KOPT-K1 (cell line): ENCODE data around the gene CH25H.
"Not testable (repeated sequence)": the region's sequence is repeated elsewhere in the genome, so short reads cannot be mapped to it uniquely, and the experiment has no call there.

Experiments used
- H3K27ac ChIP-seq: fragments of 200-600 bp; sonication (generic); 2 replicates; pipeline ENCODE4 v1.5.1; 2016; ENCODE audit warnings: antibody characterized with exemption, mild to moderate bottlenecking, low read depth, low read length; ENCODE audit not compliant: poor library complexity, severe bottlenecking
- H3K36me3 ChIP-seq: fragments of 200-600 bp; sonication (generic); 2 replicates; pipeline ENCODE4 v1.5.1; 2017; ENCODE audit warnings: antibody characterized with exemption, mild to moderate bottlenecking, low read length, moderate library complexity; ENCODE audit not compliant: insufficient read depth
- H3K9me3 ChIP-seq: fragments of 200-600 bp; sonication (generic); 2 replicates; pipeline ENCODE4 v1.5.1; 2017; ENCODE audit warnings: antibody characterized with exemption, low read length, mild to moderate bottlenecking; ENCODE audit not compliant: insufficient read depth, poor library complexity, severe bottlenecking

Gene CH25H

DNA sequence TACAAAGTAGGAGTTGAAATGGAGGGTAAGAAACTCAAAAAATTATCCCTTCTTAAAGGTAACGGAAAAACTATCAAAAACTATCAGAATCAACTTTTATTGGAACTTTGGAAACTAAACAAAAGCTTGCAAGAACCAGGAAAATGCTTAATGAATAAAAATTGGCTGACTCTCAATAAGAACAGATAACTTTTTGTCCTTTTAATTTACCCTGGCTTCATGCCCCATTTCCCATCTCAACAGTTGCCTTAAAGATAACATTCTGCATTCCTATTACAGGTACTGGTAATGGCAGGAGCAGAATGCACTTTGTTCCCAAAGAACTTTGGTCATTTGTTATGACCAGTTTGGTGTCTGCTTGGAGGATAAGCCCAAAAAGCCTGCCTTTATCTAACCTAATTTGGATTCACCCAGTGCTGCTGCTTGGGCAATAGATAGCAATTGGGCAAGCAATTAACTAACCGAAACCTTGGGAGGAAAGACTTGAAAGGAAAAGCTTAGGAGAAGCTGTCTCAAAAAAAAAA, 17.8 kb downstream of the CH25H start:
- H3K27ac ChIP-seq = no peak overlapping the region
- no peaks in the 10 kb centered on the region for H3K9me3 ChIP-seq
- no peaks in the 10 kb centered on the region for H3K36me3 ChIP-seq

DNA sequence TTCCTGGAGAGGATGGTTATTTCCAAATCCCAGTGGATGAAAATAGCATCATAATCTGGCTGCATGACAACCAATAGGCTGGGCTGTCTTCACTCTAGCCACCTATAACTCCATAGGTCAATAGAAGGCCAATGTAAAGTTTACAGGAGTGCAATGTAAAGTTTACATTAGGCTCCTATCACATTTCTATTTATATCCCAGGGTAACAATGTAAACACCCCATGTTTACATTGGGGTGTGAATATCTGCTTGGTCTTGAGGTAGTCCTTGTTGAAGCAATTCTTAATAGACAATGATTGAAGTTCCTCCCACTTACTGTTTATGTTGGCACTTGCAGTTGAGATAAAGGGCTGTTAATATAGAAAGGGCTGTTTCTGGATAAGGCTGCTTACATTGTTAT, 21.5 kb downstream of the CH25H start:
- no peaks in the 10 kb centered on the region for H3K36me3 ChIP-seq
- no peaks in the 10 kb centered on the region for H3K9me3 ChIP-seq
- no peak overlapping the region for H3K27ac ChIP-seq

DNA sequence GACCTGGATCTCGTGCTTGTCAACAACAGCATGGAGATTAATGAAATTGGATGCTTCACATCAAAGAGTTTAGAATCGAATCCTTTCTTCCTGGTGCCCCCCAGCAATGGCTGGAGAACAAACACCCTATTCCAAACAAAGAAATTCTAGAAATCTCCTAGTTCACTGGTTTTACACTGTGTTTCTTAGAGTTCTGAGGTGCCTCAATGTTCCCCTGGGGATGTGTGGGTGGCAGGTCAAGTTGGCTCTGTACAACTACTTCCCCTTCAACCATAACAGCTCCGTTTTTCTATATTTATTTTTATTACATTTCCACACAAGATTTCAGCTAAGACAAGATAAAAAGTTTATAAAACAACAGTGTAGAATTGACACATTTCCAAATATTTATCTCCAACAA, 22.5 kb downstream of the CH25H start:
- Histone ChIP-seq H3K9me3 (no peaks in the 10 kb centered on the region), H3K27ac (no peak overlapping the region), H3K36me3 (no peaks in the 10 kb centered on the region)

DNA sequence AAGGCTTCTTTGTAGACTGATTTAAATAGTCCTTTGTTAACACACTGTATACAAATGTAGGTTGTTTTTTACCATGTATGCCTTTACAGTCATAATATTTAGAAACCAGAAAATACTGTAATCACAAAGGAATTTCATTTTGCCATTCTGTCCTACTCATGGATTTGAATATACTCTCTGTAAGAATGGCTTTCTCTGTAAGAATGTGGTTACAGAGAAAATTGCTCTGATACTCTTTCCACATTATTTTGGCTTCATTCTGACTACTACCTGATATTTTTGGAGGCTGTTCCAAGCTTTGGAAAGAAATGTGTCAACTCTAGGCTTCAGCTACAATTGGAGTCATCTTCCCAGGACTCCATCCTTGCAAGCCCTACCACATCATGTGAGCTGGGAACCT, 23.5 kb downstream of the CH25H start:
- Histone ChIP-seq H3K27ac (no peak overlapping the region), H3K9me3 (no peaks in the 10 kb centered on the region), H3K36me3 (no peaks in the 10 kb centered on the region)

DNA sequence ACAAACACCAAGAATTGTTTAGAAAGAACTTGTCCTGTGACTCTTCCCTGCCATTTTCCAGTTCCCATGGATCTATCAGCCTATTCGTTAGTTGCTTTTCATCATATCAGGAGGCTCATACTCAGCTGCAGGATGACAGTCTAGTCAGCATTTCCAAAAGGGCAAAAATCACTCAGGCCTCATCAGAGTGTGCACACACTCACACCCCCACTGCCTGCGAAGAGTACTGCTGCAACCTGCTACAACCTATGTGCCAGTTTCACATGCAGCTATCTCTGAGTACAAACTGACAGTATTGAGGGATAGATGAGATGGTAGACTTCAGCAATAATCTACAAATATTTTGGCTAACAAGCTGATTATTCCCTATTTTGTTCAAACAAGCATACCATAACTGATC, 24.2 kb downstream of the CH25H start:
- no peak overlapping the region for H3K27ac ChIP-seq
- no peaks in the 10 kb centered on the region for H3K36me3 ChIP-seq
- no peaks in the 10 kb centered on the region for H3K9me3 ChIP-seq

DNA sequence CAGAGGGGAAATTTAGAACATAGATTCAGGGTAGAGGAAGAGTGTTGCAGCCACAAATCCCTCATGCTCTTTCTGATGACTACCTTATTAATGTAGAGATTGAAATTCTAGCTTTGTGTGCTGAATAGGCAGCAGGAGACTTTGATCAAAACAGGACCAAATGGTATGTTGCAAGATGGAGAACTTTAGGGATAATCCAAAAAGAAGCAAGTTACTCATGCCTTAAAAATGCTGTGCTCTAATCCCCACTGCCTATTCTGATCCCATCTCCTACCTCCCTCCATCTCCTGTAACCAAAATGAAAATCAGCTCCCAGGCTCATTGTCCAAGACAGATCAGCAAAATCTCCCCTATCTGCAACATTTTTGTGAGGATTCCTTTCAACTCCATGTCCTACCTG, 31.3 kb downstream of the CH25H start:
- Histone ChIP-seq H3K9me3 (no peaks in the 10 kb centered on the region), H3K27ac (no peak overlapping the region), H3K36me3 (no peaks in the 10 kb centered on the region)

DNA sequence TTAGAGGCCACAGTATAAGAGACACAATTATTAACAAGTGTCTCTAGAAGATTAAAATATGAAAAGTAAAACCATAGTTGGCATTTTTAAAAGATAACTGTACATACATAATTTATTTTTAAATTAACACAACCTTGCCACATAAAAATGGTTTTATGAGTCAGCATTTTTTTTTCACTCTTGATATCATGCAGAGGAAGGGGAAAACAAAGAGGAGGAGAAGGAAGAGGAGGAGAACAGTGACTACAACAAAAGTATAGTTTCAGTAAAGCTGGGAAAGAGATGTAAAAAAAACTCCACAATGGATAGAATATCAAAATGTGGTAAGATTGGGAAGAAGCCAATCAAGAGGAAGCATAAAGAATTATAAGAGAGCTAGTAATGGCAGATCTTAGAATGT, 34.0 kb downstream of the CH25H start:
- Histone ChIP-seq H3K27ac (no peak overlapping the region), H3K36me3 (no peaks in the 10 kb centered on the region), H3K9me3 (no peaks in the 10 kb centered on the region)

DNA sequence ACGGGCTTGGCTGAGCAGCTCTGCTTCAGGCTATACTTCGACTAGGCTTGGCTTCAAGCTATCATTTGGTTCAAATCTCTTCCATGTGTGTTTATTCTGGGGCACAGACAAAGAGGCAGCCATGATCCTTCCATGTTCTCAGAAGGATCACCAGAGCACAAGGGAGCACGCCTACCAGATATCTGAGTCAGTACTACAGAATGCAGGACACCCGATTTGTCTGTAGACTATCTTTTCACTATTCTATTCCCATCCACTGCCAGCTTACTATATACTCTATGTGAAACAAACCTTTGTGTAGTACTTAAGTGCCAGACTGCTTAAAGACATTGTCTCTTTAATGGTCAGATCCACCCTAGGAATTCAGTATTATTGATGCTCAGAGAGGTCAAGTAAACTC, 35.1 kb downstream of the CH25H start:
- Histone ChIP-seq H3K27ac (no peak overlapping the region), H3K9me3 (no peaks in the 10 kb centered on the region), H3K36me3 (no peaks in the 10 kb centered on the region)

DNA sequence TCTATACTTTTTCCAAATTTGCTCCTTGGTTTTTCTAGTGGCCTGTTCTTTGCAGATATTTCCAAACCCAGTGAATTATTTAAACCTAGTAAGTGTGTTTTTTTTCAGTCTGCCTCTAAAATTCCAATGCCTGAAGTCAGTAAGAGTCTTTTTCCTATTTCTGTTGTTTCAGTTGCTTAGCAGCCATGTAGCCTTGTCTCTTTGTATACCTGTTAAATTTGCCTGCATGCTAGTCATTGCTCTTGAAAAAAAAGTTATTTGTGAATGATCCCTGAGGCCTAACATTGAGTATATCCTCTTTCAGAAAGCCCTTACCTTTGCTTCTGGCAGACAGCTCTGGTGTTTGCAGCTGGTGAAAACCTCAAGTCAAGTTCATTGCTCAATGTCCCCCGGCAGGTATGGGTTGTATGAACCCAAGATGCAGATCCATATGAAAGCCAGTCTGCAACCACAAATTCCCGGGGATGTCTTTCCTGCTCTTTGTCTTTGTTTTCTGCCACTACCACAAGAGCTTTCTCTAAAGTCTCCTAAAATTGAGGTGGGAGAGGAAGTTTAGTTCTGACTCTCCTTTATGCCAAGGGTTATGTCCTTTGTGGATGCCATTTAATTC, 35.7 kb downstream of the CH25H start:
- Histone ChIP-seq H3K27ac (no peak overlapping the region), H3K36me3 (no peaks in the 10 kb centered on the region), H3K9me3 (no peaks in the 10 kb centered on the region)

GRCh38 chr10:89168354-89168900, 38.7 kb downstream of the CH25H start:
- H3K9me3 ChIP-seq, H3K27ac ChIP-seq, H3K36me3 ChIP-seq: not testable (repeated sequence)

DNA sequence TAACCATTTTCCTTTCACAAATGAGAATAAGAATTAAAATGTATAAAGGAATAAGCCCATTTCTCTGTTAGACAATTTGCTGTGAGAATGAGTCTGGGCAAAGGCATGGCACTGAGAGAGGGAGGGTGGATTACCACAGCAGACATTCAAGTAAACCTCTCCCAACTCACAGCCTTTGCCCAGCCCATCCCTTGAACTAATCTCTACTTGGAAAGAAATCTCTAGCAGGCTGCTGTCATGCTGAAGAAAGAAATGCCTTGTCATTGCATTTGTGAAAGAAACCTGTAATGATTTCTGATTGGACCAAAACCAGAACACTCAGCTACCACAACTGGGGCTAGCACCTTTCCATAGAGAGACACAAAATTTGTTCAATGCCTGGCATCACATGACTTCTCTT, 39.2 kb downstream of the CH25H start:
- H3K9me3 ChIP-seq = no peaks in the 10 kb centered on the region
- no peak overlapping the region for H3K27ac ChIP-seq
- H3K36me3 ChIP-seq = no peaks in the 10 kb centered on the region

DNA sequence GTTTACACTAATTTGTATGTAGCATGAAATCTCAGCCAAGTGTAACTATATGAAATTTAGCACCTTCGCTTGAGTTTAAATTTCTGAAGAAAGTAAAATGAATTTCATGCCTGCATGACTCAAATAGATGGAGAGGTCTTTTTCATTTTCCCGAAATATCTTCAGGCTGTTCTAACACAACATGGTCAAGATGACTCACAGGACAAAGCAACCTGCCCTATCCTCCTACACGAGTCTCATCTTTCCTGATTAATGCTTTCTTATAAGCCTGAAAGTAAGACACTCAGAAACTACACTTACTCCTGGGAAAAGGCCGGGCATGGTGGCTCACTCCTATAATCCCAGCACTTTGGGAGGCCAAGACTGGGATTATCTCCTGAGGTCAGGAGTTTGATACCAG, 41.2 kb downstream of the CH25H start:
- Histone ChIP-seq H3K36me3 (no peaks in the 10 kb centered on the region), H3K27ac (no peak overlapping the region), H3K9me3 (no peaks in the 10 kb centered on the region)

GRCh38 chr10:89164920-89165319, 42.2 kb downstream of the CH25H start:
- no peak overlapping the region for H3K27ac ChIP-seq
- no peaks in the 10 kb centered on the region for H3K9me3 ChIP-seq
- H3K36me3 ChIP-seq = no peaks in the 10 kb centered on the region

GRCh38 chr10:89164080-89164479, 43.0 kb downstream of the CH25H start:
- H3K9me3 ChIP-seq = no peaks in the 10 kb centered on the region
- no peaks in the 10 kb centered on the region for H3K36me3 ChIP-seq
- no peak overlapping the region for H3K27ac ChIP-seq

DNA sequence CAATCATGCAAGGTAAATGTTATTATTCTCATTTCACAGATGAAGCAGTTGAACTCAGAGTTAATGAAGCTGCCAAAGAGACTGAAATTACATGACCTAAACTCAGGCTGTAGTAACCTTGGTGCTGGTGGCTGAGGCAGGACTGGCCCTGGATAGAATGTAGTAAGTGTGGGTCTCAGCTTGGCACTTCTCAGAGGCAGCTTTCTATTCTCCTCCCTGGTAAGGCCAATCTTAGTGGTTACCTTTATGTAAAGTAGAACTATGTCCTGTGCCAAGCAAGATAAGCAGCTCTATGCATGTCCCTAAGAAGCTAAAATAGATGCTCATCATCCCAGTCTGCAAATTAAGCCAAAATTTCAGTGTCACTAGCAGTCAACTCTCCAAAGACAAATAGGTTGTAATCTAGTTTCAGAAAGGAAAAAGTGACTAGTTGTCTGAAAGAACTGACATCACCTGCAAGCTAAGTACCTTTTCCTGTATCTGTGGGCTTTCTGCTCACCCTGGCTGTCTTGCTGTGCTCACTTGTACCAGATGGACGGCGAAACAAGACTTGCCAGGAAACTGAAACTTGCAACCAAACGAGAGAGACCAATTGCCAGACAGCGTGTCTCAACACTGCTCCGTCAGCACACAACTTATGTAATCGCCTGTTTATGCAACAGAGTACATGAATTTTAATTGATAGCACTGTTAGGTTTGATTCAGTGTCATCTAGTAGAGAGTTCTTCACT, 43.7 kb downstream of the CH25H start:
- no peak overlapping the region for H3K27ac ChIP-seq

DNA sequence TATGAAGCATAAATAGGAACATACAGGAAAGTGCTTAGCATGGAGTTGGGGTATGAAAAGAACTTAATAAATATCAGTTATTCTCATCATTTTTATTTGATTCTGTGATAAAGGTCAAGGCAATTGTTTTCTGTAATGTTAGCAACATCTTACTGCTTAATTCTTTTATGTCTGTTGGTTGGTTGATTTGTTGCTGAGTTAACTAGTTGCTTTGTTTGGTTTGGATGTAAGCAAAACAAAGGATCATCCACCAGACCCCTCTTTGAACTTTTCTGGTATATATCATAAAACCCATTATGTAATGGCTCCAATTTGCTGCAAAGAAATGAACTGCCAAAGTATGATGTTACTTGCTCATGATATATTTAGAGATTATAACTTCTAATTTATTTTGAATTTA, 44.5 kb downstream of the CH25H start:
- H3K36me3 ChIP-seq = no peaks in the 10 kb centered on the region
- H3K9me3 ChIP-seq = no peaks in the 10 kb centered on the region
- H3K27ac ChIP-seq = no peak overlapping the region

More for the DNA sequence above, 43.7 kb downstream of the CH25H start:
- H3K9me3 ChIP-seq = no peaks in the 10 kb centered on the region
- H3K36me3 ChIP-seq = no peaks in the 10 kb centered on the region
